Parathyroid adenoma (tissue), 2 donors: ENCODE measurements around the gene CCDC12.

Experiments used
- H2AFZ ChIP-seq: fragments of 300-600 bp; sonication (generic); one replicate; pipeline ENCODE4 v1.7.0; 2017; ENCODE audit warnings: antibody characterized with exemption, mild to moderate bottlenecking
- H3K27ac ChIP-seq: fragments of 300-600 bp; sonication (generic); one replicate; pipeline ENCODE4 v1.7.0; 2017
- H3K27me3 ChIP-seq: fragments of 300-600 bp; sonication (generic); one replicate; pipeline ENCODE4 v1.7.0; 2017; ENCODE audit warnings: low read length; ENCODE audit not compliant: control insufficient read depth, insufficient read depth
- H3K36me3 ChIP-seq: fragments of 300-600 bp; sonication (generic); one replicate; pipeline ENCODE4 v1.7.0; 2017; ENCODE audit warnings: low read length; ENCODE audit not compliant: control insufficient read depth, insufficient read depth
- H3K4me1 ChIP-seq: fragments of 300-600 bp; sonication (generic); one replicate; pipeline ENCODE4 v1.7.0; 2017; ENCODE audit warnings: control low read depth
- H3K4me2 ChIP-seq: fragments of 300-600 bp; sonication (generic); one replicate; pipeline ENCODE4 v1.7.0; 2017; ENCODE audit warnings: low read length
- H3K4me3 ChIP-seq: fragments of 300-600 bp; sonication (generic); one replicate; pipeline ENCODE4 v1.7.0; 2017; ENCODE audit warnings: low read depth, low read length
- H3K79me2 ChIP-seq: fragments of 300-600 bp; sonication (generic); one replicate; pipeline ENCODE4 v1.7.0; 2017; ENCODE audit warnings: control low read depth
- H3K9ac ChIP-seq: fragments of 300-600 bp; sonication (generic); one replicate; pipeline ENCODE4 v1.7.0; 2017; ENCODE audit warnings: mild to moderate bottlenecking
- H3K9me3 ChIP-seq: fragments of 300-600 bp; sonication (generic); one replicate; pipeline ENCODE4 v1.7.0; 2017; ENCODE audit warnings: low read length; ENCODE audit not compliant: control insufficient read depth
- TF ChIP-seq, protein P1 (sequence below): fragments of 300-600 bp; sonication (generic); IDR thresholded peaks from one replicate; pipeline ENCODE4 v1.7.0; 2017; ENCODE audit warnings: antibody characterized with exemption, mild to moderate bottlenecking
- donor health status: primary hyperparathyroidism.

Gene CCDC12

DNA sequence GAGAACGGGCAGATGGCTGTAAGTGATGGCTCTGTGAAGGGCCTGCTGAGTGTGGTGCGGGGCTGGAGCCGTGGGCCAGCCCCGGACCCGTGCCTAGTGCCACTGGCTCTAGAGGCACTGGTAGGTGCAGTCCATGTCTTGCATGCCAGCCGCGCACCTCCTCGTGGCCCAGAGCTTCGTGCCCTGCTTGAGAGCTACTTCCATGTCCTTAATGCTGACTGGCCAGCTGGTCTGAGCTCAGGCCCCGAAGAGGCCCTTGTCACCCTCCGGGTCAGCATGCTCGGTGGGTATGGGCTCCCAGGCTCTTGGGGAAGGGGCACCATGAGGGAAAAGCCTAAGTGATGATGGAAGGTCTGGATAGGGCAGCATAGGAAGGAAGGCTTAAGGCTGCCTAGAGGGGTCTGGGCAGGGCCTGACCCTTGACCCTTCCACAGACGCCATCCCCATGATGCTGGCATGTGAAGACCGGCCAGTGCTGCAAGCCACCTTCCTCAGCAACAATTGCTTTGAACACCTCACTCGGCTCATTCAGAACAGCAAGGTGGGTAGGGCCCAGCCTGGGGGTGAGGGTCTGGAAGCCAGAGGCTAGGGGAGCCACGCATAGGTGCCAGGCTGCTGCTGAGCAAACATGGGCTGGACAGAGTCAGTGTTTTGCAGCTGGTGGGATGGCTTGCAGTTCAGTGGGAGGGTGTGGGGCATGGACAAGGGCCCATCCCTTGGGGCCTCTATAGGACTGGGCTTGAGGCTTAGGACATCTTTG is 15.0 kb upstream of the CCDC12 start:
- Histone ChIP-seq H3K9me3 (no peaks in the 10 kb centered on the region), H3K4me1 (no peaks in the 10 kb centered on the region), H3K4me2 (no peak overlapping the region), H3K27ac (no peak overlapping the region), H3K4me3 (no peak overlapping the region), H3K27me3 (no peaks in the 10 kb centered on the region), H2AFZ (no peak overlapping the region), H3K79me2 (no peaks in the 10 kb centered on the region), H3K9ac (no peak overlapping the region), H3K36me3 (no peaks in the 10 kb centered on the region)
- TF ChIP-seq, protein P1, sequence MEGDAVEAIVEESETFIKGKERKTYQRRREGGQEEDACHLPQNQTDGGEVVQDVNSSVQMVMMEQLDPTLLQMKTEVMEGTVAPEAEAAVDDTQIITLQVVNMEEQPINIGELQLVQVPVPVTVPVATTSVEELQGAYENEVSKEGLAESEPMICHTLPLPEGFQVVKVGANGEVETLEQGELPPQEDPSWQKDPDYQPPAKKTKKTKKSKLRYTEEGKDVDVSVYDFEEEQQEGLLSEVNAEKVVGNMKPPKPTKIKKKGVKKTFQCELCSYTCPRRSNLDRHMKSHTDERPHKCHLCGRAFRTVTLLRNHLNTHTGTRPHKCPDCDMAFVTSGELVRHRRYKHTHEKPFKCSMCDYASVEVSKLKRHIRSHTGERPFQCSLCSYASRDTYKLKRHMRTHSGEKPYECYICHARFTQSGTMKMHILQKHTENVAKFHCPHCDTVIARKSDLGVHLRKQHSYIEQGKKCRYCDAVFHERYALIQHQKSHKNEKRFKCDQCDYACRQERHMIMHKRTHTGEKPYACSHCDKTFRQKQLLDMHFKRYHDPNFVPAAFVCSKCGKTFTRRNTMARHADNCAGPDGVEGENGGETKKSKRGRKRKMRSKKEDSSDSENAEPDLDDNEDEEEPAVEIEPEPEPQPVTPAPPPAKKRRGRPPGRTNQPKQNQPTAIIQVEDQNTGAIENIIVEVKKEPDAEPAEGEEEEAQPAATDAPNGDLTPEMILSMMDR: no peak

- Histone ChIP-seq H3K9ac (no peak overlapping the region), H3K4me1 (no peaks in the 10 kb centered on the region), H3K4me3 (no peak overlapping the region)
Measured at GRCh38 chr3:46990573-46991374, 14.2 kb upstream of the CCDC12 start.

GRCh38 chr3:46989146-46989810 is 12.7 kb upstream of the CCDC12 start:
- TF ChIP-seq, protein P1: no peak
- Histone ChIP-seq H3K79me2 (no peaks in the 10 kb centered on the region), H3K27me3 (no peaks in the 10 kb centered on the region), H3K9ac (no peak overlapping the region), H3K4me2 (no peak overlapping the region), H3K36me3 (no peaks in the 10 kb centered on the region), H2AFZ (no peak overlapping the region), H3K4me3 (no peak overlapping the region), H3K4me1 (no peaks in the 10 kb centered on the region), H3K27ac (no peak overlapping the region), H3K9me3 (no peaks in the 10 kb centered on the region)

More at GRCh38 chr3:46990573-46991374, 14.2 kb upstream of the CCDC12 start:
- H2AFZ ChIP-seq: no peak overlapping the region
- no peaks in the 10 kb centered on the region for H3K9me3 ChIP-seq
- no peaks in the 10 kb centered on the region for H3K36me3 ChIP-seq
- no peaks in the 10 kb centered on the region for H3K79me2 ChIP-seq
- no peaks in the 10 kb centered on the region for H3K27me3 ChIP-seq
- no peak overlapping the region for H3K4me2 ChIP-seq
- TF ChIP-seq, protein P1: no peak
- H3K27ac ChIP-seq: no peak overlapping the region

- Histone ChIP-seq H3K4me3 (no peak overlapping the region), H3K9ac (no peak overlapping the region), H3K27me3 (no peaks in the 10 kb centered on the region), H3K4me2 (no peak overlapping the region), H3K9me3 (no peaks in the 10 kb centered on the region), H3K27ac (no peak overlapping the region), H2AFZ (no peak overlapping the region), H3K36me3 (no peaks in the 10 kb centered on the region), H3K79me2 (no peaks in the 10 kb centered on the region), H3K4me1 (no peaks in the 10 kb centered on the region)
- TF ChIP-seq, protein P1: no peak
Measured at GRCh38 chr3:46988616-46989015, 12.1 kb upstream of the CCDC12 start.
